Left ventricle myocardium inferior (tissue), 1 donor: ENCODE results near the gene KCTD5. TPM values are rescaled to one million over a fixed set of nuclear protein-coding genes. Genes with fewer than 3 reads are reported as not detected.
"Not testable (repeated sequence)": the region's sequence is repeated elsewhere in the genome, so short reads cannot be mapped to it uniquely, and the experiment has no call there.

ENCODE experiments used
- DNase-seq: peaks from one replicate; pipeline ENCODE4 v3.0.0-alpha.2; 2020
- H3K27ac ChIP-seq: fragments of 200-600 bp; replicated peaks from 2 replicates; pipeline ENCODE4 v1.8.0; 2021
- H3K27me3 ChIP-seq: fragments of 200-600 bp; 2 replicates; pipeline ENCODE4 v1.8.0; 2021; ENCODE audit warnings: low read depth
- H3K36me3 ChIP-seq: fragments of 200-600 bp; 2 replicates; pipeline ENCODE4 v1.8.0; 2021
- H3K4me1 ChIP-seq: fragments of 200-600 bp; 2 replicates; pipeline ENCODE4 v1.8.0; 2021
- H3K4me3 ChIP-seq: fragments of 200-600 bp; 2 replicates; pipeline ENCODE4 v1.8.0; 2021; ENCODE audit warnings: mild to moderate bottlenecking, moderate library complexity
- H3K9me3 ChIP-seq: fragments of 200-600 bp; replicated peaks from 2 replicates; pipeline ENCODE4 v1.8.0; 2021
- CTCF ChIP-seq: fragments of 200-600 bp; IDR thresholded peaks from 2 replicates; pipeline ENCODE4 v1.8.0; 2021; ENCODE audit warnings: antibody characterized with exemption, mild to moderate bottlenecking, borderline replicate concordance
- intact Hi-C: fragments of 100-400 bp; cut with micrococcal nuclease; formaldehyde crosslinking; loops from one replicate; pipeline ENCODE4 v1.11.0; 2022
- total RNA-seq: library from RNA; stranded (reverse); fragmentation: NEBNext Ultra II Directional; extraction: Animal tissue kit (Norgen Biotek cat#: 25700); gene quantifications from one replicate; pipeline ENCODE4 v1.2.1, GENCODE V29; 2021
- donor health status: DM: no; HTN: yes; CAD: no; lungs with severe emphysema.

Gene KCTD5
- total RNA-seq, 1 donor from 2014 or later = 10.2 TPM

GRCh38 chr16:2720064-2720457 lies 37.7 kb downstream of the KCTD5 start, which contains the start of gene PRSS27:
Gene PRSS27, minus strand, starts transcription at chr16:2720224. Its CDS starts 64 bp downstream, at chr16:2720160.
- no peaks in the 10 kb centered on the region for H3K36me3 ChIP-seq
- H3K27me3 ChIP-seq = peaks cover 12% of the 10 kb centered on the region
- intact Hi-C loops = no loop called here
- peak within 1 kb of the TSS; percentile 85 for H3K27ac ChIP-seq
- H3K9me3 ChIP-seq = no peaks in the 10 kb centered on the region
- peak within 1 kb of the TSS; percentile 74 for H3K4me3 ChIP-seq
- no peak for TF ChIP-seq CTCF
- peaks cover 37% of the 10 kb centered on the region for H3K4me1 ChIP-seq
- no peak for DNase-seq

GRCh38 chr16:2720719-2721633 lies 38.7 kb downstream of the KCTD5 start:
- Histone ChIP-seq H3K27me3 (peaks cover 15% of the 10 kb centered on the region), H3K27ac (peak overlapping the region; percentile 85), H3K4me1 (peaks cover 29% of the 10 kb centered on the region), H3K36me3 (no peaks in the 10 kb centered on the region), H3K4me3 (peak overlapping the region; percentile 74), H3K9me3 (no peaks in the 10 kb centered on the region)
- intact Hi-C loops = no loop called here
- TF ChIP-seq CTCF = peak; percentile 89
- peak; percentile 79 for DNase-seq

- DNase-seq, H3K9me3 ChIP-seq, intact Hi-C loops, H3K36me3 ChIP-seq: not testable (repeated sequence)
- Histone ChIP-seq H3K27me3 (peaks cover 15% of the 10 kb centered on the region), H3K27ac (peak overlapping the region; percentile 85), H3K4me1 (peaks cover 29% of the 10 kb centered on the region), H3K4me3 (peak overlapping the region; percentile 74)
Measured at GRCh38 chr16:2721634-2722173, 39.4 kb downstream of the KCTD5 start.

GRCh38 chr16:2724088-2724676 lies 41.9 kb downstream of the KCTD5 start:
- no peaks in the 10 kb centered on the region for H3K36me3 ChIP-seq
- intact Hi-C loops = no loop called here
- H3K27me3 ChIP-seq = peaks cover 15% of the 10 kb centered on the region
- no peak overlapping the region for H3K27ac ChIP-seq
- no peak overlapping the region for H3K4me3 ChIP-seq
- DNase-seq = no peak
- H3K9me3 ChIP-seq = no peaks in the 10 kb centered on the region
- H3K4me1 ChIP-seq = peaks cover 23% of the 10 kb centered on the region
- no peak for TF ChIP-seq CTCF

GRCh38 chr16:2724816-2725348 lies 42.6 kb downstream of the KCTD5 start:
- DNase-seq = no peak
- Histone ChIP-seq H3K36me3 (no peaks in the 10 kb centered on the region), H3K4me3 (no peak overlapping the region), H3K4me1 (peaks cover 16% of the 10 kb centered on the region), H3K27ac (no peak overlapping the region), H3K9me3 (no peaks in the 10 kb centered on the region), H3K27me3 (peaks cover 15% of the 10 kb centered on the region)
- no peak for TF ChIP-seq CTCF
- intact Hi-C loops = no loop called here
